BLaER1 (cell line): Measurements from ENCODE around the gene MBP.

ENCODE experiments used
- H3K27ac ChIP-seq: shearing (Covaris generic); formaldehyde crosslinking; 2 replicates; pipeline ENCODE4 v1.8.1; 2022
- H3K27me3 ChIP-seq: shearing (Covaris generic); formaldehyde crosslinking; 2 replicates; pipeline ENCODE4 v1.8.1; 2022
- H3K36me3 ChIP-seq: shearing (Covaris generic); formaldehyde crosslinking; 2 replicates; pipeline ENCODE4 v1.8.1; 2022
- H3K4me1 ChIP-seq: shearing (Covaris generic); formaldehyde crosslinking; 2 replicates; pipeline ENCODE4 v1.8.1; 2022
- H3K4me2 ChIP-seq: shearing (Covaris generic); formaldehyde crosslinking; 2 replicates; pipeline ENCODE4 v1.8.1; 2022
- H3K4me3 ChIP-seq: shearing (Covaris generic); formaldehyde crosslinking; 2 replicates; pipeline ENCODE4 v1.8.1; 2022
- H3K9ac ChIP-seq: shearing (Covaris generic); formaldehyde crosslinking; 2 replicates; pipeline ENCODE4 v1.8.1; 2022
- H3K9me3 ChIP-seq: shearing (Covaris generic); formaldehyde crosslinking; 2 replicates; pipeline ENCODE4 v1.8.1; 2022
- H4K20me1 ChIP-seq: shearing (Covaris generic); formaldehyde crosslinking; 2 replicates; pipeline ENCODE4 v1.8.1; 2022
- Cebpa-rat ChIP-seq: shearing (Covaris generic); IDR thresholded peaks from 2 replicates; pipeline ENCODE4 v1.8.1; 2022

MBP gene

DNA sequence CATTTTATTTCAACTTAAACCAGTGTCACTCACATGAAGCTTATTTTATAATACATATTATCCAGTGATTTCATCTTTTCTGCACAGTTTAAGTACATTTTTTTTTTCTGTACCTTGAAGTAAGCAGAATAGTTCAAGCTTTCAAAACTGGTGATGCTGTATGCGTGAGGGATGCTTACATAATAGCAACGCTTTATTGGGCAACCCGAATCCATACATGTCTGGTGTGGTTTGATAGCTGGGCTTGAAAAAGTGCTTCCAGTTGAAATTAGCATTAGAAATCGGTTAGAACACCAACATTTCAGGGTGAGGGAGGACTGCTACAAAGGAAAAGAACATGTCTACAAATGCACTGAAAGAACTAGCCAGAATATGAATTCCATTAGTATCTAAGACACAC lies 117.4 kb downstream of the MBP start:
- Histone ChIP-seq H4K20me1 (peaks cover 80% of the 10 kb centered on the region), H3K4me3 (no peak overlapping the region), H3K4me1 (peaks cover 63% of the 10 kb centered on the region), H3K4me2 (peak overlapping the region; percentile 41; the same call in 1 of the 2 replicates), H3K9me3 (no peaks in the 10 kb centered on the region), H3K27me3 (no peaks in the 10 kb centered on the region), H3K27ac (no peak overlapping the region), H3K9ac (no peak overlapping the region), H3K36me3 (peaks cover 89% of the 10 kb centered on the region)
- no peak for TF ChIP-seq Cebpa-rat

DNA sequence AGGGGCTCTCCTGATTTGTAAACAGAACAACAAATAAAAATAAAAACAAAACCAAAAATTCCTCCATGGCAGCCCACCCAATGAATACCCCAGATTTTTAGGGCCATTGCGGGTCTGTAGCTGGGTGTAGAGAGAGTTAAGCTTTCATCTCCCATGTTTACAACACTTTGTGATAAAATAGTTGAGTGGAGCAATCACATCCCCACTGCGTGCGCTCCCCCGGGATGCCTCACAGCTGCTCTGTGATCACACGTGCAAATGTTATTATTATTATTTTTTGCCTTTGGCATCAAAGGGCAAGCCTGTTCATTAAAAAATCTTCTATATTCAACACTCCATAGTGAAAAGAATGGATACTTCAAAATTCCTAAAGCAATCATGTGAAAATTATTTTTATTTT lies 118.0 kb downstream of the MBP start:
- H3K4me1 ChIP-seq, result peaks cover 63% of the 10 kb centered on the region
- no peaks in the 10 kb centered on the region for H3K9me3 ChIP-seq
- H3K27ac ChIP-seq, result peak overlapping the region; percentile 23; the same call in 1 of the 2 replicates
- H3K36me3 ChIP-seq, result peaks cover 84% of the 10 kb centered on the region
- H3K9ac ChIP-seq, result no peak overlapping the region
- no peak overlapping the region for H3K4me3 ChIP-seq
- no peaks in the 10 kb centered on the region for H3K27me3 ChIP-seq
- TF ChIP-seq Cebpa-rat, result no peak
- H3K4me2 ChIP-seq, result peak overlapping the region; percentile 41; the same call in 1 of the 2 replicates
- peaks cover 81% of the 10 kb centered on the region for H4K20me1 ChIP-seq

DNA sequence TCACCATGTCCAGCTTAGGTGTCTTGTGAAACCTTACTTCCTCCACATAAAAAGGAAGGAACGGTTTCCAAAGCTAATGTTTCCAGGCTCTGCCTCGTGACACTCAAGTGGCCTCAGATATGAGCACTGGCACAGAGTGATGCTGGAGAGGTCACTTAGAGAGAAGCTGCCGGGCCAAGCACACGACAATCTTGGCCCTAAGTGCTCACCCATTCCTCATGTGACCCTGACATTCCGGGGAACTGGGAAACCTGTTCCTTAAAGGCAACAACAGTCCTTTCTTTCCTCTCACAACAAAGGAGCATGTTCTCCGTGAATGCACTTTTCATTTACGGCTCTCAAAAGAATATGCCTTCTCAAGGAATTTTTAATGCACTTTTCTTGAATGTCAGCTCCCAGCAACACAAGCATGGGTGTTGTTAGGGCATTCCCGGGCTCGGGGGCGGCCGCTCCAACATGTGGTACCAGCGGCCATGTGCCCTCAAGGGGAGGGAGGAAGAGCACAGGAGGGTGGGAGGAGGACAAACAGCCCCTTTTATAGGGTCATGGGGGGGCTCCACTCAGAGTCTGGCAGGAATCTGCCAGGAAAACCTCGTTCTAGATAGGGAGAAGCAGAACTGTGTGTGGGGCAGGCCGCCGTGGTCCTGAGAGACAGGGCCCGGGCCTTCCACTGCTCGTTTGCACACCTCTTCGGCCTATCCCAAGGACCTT lies 118.6 kb downstream of the MBP start:
- H3K36me3 ChIP-seq, result peaks cover 84% of the 10 kb centered on the region
- peak overlapping the region; percentile 41; the same call in 1 of the 2 replicates for H3K4me2 ChIP-seq
- no peak for TF ChIP-seq Cebpa-rat
- peaks cover 67% of the 10 kb centered on the region for H3K4me1 ChIP-seq
- H3K4me3 ChIP-seq, result no peak overlapping the region
- no peak overlapping the region for H3K9ac ChIP-seq
- H4K20me1 ChIP-seq, result peaks cover 85% of the 10 kb centered on the region
- no peaks in the 10 kb centered on the region for H3K9me3 ChIP-seq
- peak overlapping the region; percentile 23; the same call in 1 of the 2 replicates for H3K27ac ChIP-seq
- no peaks in the 10 kb centered on the region for H3K27me3 ChIP-seq

- H3K27ac ChIP-seq, result no peak overlapping the region
- H4K20me1 ChIP-seq, result peaks cover 94% of the 10 kb centered on the region
- H3K4me2 ChIP-seq, result no peak overlapping the region
- TF ChIP-seq Cebpa-rat, result no peak
- no peak overlapping the region for H3K9ac ChIP-seq
- no peaks in the 10 kb centered on the region for H3K27me3 ChIP-seq
- H3K9me3 ChIP-seq, result no peaks in the 10 kb centered on the region
- peaks cover 74% of the 10 kb centered on the region for H3K4me1 ChIP-seq
- no peak overlapping the region for H3K4me3 ChIP-seq
- peaks cover 85% of the 10 kb centered on the region for H3K36me3 ChIP-seq
Observed at GRCh38 chr18:77012806-77013541, 119.6 kb downstream of the MBP start.

GRCh38 chr18:77012120-77012519 lies 120.5 kb downstream of the MBP start:
- H3K9ac ChIP-seq, result no peak overlapping the region
- H3K9me3 ChIP-seq, result no peaks in the 10 kb centered on the region
- no peaks in the 10 kb centered on the region for H3K27me3 ChIP-seq
- peaks cover 91% of the 10 kb centered on the region for H4K20me1 ChIP-seq
- H3K27ac ChIP-seq, result no peak overlapping the region
- no peak overlapping the region for H3K4me2 ChIP-seq
- H3K36me3 ChIP-seq, result peaks cover 76% of the 10 kb centered on the region
- no peak for TF ChIP-seq Cebpa-rat
- no peak overlapping the region for H3K4me3 ChIP-seq
- peaks cover 83% of the 10 kb centered on the region for H3K4me1 ChIP-seq

- H4K20me1 ChIP-seq, result peaks cover 69% of the 10 kb centered on the region
- no peak overlapping the region for H3K4me3 ChIP-seq
- H3K36me3 ChIP-seq, result peaks cover 71% of the 10 kb centered on the region
- no peaks in the 10 kb centered on the region for H3K9me3 ChIP-seq
- H3K27me3 ChIP-seq, result 0 out of 2 replicates have a peak, but pooled peaks cover 4% of the 10 kb centered on the region
- H3K4me2 ChIP-seq, result peak overlapping the region; percentile 76
- no peak for TF ChIP-seq Cebpa-rat
- peak overlapping the region; percentile 5; the same call in 1 of the 2 replicates for H3K9ac ChIP-seq
- H3K4me1 ChIP-seq, result peaks cover 92% of the 10 kb centered on the region
- peak overlapping the region; percentile 40 for H3K27ac ChIP-seq
Observed at GRCh38 chr18:77009675-77010074, 122.9 kb downstream of the MBP start.

DNA sequence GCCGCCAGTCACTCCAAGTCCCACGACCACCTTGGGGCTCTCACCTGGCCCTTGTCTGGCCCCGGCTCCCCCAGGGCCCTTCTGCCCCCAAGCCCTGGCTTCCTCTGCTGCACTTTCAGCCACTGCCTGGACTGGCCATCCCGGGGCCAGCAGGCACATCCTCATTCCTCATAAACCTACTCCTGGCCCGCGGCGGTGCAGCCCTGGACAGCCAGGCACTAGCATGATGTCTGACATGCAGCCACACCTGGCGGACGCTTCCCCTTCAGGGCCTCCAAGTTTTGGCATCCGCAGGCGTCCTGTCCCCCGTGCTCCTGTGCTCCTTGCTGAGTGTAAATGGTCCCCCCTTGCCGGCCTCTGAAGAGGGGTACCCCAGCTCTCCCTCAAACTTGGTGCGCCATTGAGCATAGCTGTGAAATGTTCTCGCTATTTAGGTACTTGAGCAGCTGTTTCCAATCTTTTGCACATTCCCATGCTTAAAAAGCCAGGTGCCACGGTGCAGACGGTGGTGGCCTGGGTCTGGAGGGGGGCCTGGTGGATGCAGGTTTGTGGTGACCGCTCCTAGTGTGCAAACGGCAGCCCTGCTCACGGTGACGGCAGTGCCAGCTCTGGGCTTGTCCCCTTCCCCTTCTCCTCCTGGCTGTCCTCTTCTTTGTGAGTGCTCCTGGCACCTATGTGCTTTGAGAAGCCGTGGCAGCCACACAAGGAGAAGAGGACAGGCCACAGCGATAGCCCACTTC lies 123.8 kb downstream of the MBP start:
- Histone ChIP-seq H3K27ac (peak overlapping the region; percentile 40; the same call in 1 of the 2 replicates), H3K9ac (no peak overlapping the region), H3K9me3 (no peaks in the 10 kb centered on the region), H3K4me1 (peaks cover 89% of the 10 kb centered on the region), H4K20me1 (peaks cover 59% of the 10 kb centered on the region), H3K4me2 (peak overlapping the region; percentile 76), H3K4me3 (no peak overlapping the region), H3K27me3 (peaks cover 4% of the 10 kb centered on the region; the same call in 1 of the 2 replicates), H3K36me3 (peaks cover 61% of the 10 kb centered on the region)
- no peak for TF ChIP-seq Cebpa-rat

GRCh38 chr18:77008006-77008405 lies 124.6 kb downstream of the MBP start:
- peaks cover 4% of the 10 kb centered on the region; the same call in 1 of the 2 replicates for H3K27me3 ChIP-seq
- H3K36me3 ChIP-seq, result peaks cover 54% of the 10 kb centered on the region
- H3K4me1 ChIP-seq, result peaks cover 82% of the 10 kb centered on the region
- H3K9me3 ChIP-seq, result no peaks in the 10 kb centered on the region
- H3K4me3 ChIP-seq, result no peak overlapping the region
- peaks cover 52% of the 10 kb centered on the region for H4K20me1 ChIP-seq
- no peak for TF ChIP-seq Cebpa-rat
- H3K4me2 ChIP-seq, result peak overlapping the region; percentile 4; the same call in 1 of the 2 replicates
- H3K9ac ChIP-seq, result no peak overlapping the region
- H3K27ac ChIP-seq, result no peak overlapping the region

GRCh38 chr18:77007251-77007650 lies 125.3 kb downstream of the MBP start:
- Histone ChIP-seq H3K36me3 (peaks cover 46% of the 10 kb centered on the region), H3K4me2 (peak overlapping the region; percentile 4; the same call in 1 of the 2 replicates), H3K9ac (no peak overlapping the region), H3K27me3 (peaks cover 4% of the 10 kb centered on the region; the same call in 1 of the 2 replicates), H3K4me3 (no peak overlapping the region), H4K20me1 (peaks cover 44% of the 10 kb centered on the region), H3K27ac (no peak overlapping the region), H3K9me3 (no peaks in the 10 kb centered on the region), H3K4me1 (peaks cover 74% of the 10 kb centered on the region)
- no peak for TF ChIP-seq Cebpa-rat
